T-helper 2 cell (primary cell): ENCODE results near the gene GTF2F2.

Experiments
- DNase-seq, 5 experiments: peaks; one replicate each; pipeline versions ENCODE4 v3.0.0 to v3.0.0-alpha.2; 2012 to 2022
- total RNA-seq, 2 donors: gene quantifications; one replicate each; lab custom pipeline; 2026; lab: John Stamatoyannopoulos, UW

GTF2F2 gene
- 28.7 to 30.6 reads per million in 2 donors for total RNA-seq

- DNase-seq, result peak; percentile 74 to 88 (median 81)
Observed at GRCh38 chr13:45119991-45120864, at the start of gene GTF2F2. Gene GTF2F2 (plus strand): TSS chr13:45120510. CDS start chr13:45120656, 146 bp downstream.

DNA sequence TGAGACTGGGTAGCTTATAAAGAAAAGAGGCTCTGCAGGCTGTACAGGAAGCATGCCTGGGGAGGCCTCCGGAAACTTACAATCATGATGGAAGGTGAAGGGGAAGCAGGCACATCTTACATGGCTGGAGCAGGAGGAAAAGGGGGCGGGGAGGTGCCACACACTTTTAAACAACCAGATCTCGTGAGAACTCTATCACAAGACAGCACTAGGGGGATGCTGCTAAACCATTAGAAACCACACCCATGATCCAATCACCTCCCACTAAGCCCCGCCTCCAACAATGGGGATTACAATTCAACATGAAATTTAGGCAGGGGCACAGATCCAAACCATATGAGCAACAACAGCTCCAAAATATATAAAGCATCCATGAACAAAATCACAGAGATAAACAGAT, 46.5 kb upstream of the GTF2F2 start:
- DNase-seq, result no peak

DNA sequence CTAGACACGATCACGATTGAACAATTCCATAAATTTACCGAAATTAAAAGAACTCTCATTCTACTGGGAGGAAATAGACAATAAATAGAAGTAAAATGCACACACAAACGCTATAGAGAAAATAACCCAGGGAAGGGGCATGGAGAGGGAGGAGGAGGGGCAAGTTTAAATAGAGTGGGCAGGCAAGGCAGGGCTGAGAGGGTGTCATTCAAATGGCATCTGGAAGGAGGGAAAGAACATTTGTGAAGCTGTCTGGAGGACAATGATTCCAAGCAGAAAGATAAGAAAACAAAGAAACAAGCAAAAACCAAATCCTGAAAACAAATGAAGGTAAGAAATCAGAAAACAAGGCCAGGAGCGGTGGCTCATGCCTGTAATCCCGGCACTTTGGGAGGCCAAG, 45.6 kb upstream of the GTF2F2 start:
- no peak for DNase-seq

GRCh38 chr13:45078003-45078402, 42.3 kb upstream of the GTF2F2 start:
- DNase-seq, result no peak

GRCh38 chr13:45082964-45083363, 37.3 kb upstream of the GTF2F2 start:
- no peak for DNase-seq

GRCh38 chr13:45084515-45084914, 35.8 kb upstream of the GTF2F2 start:
- no peak for DNase-seq

DNA sequence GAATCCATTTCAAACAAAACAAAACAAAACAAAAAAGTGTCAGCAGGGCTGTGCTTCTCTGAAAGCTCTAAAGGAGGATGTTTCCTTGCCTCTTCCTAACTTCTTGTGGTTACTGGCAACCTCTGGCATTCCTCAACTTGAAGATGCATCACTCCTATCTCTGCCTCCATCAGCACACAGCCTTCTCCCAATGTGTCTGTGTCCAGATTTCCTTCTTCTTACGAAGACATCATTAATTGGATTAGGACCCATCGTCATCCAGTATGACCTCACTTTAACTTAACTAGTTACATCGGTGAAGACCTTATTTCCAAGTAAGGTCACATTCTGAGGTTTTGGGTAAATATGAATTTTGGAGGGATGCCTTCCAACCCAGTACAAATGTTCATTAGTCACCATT, 33.8 kb upstream of the GTF2F2 start:
- DNase-seq, result no peak

DNA sequence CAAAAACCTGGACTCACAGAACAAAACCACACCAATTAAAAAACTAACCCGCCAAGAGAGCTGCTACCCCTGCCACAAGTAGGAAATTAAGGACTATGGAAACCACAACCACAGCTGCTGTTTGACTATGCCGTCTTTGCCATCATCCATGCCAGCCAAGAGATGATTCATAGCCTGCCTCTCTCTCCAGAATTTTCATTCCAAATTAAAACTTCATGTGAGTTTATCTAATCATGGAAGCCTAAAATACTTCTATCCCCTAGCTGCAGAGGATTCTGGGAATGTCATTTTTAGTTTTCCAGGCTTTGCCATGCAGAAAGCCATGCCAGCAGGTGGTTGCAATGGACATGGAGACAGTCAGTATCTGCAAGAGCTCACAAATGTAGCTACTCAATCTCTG, 27.6 kb upstream of the GTF2F2 start:
- DNase-seq, result peak in 1 of 5 experiments; percentile 9

DNA sequence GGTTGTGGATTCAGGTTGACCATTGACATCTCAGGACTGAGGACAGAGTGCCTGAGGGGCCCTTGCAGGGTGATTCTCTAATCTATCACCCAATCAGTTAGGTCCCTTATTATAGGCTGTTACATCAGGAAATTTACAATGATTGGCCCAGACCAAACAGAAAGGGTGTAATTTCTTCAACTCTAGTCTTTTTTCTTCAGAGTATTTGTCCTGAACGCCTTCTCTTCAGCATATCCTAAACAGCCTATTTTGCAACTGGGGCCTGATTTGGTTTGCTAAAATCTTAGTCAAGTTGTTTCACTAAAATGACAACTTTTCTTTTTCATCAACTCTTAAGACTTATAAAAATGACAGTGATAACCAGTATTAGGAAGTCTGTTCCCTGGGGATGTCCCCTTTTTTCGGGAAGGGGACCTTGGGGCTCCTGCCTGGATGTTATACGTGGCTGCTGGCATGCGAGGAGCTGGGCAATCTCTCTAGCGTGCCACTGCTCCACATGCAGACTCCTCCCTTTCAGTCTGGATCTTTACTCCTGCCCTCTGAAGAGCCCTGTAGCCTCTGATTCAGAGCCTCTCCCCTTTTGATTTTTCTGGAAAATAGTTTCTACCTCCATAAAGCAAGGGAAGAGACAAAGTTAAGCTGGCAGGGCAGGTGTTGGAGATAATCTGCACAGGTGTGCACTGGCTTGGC, 19.6 kb upstream of the GTF2F2 start:
- no peak for DNase-seq

GRCh38 chr13:45101327-45102018, 18.8 kb upstream of the GTF2F2 start:
- DNase-seq, result no peak

DNA sequence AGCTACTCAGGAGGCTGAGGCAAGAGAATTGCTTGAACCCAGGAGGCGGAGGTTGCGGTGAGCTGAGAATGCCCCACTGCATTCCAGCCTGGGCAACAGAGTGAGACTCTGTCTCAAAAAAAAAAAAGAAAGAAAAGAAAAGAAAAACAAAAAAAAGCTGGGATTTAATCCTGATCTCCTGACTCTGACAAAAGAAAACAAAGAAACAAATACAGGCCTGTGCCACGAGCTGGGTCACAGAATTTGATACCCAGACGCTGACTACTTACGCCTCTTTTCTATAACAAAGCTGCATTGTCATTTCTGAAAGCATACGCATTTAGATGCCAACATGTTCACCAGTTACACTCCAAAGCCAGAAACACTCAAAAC, 18.2 kb upstream of the GTF2F2 start:
- DNase-seq, result no peak

DNA sequence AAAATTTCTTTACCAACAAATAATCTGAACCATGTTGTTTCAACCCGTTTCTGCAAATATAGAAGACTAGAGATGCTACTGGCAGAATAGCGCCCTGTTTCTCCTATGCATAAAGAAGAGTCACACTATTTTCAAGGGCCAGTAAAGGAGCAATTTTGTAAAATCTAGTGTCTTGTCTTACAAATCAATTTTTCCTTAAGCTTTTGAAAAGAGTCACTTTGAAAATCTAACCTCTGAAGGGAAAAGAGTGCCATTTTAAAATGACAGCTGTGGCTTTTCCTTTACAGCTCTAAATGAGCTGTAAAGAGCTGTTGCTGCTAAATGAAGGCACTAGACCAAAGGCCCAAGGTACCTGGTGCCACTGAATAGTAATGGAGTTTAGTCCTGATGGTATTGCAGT, 16.9 kb upstream of the GTF2F2 start:
- DNase-seq, result no peak

- DNase-seq, result no peak
Observed at GRCh38 chr13:45104261-45104660, 16.0 kb upstream of the GTF2F2 start.

DNA sequence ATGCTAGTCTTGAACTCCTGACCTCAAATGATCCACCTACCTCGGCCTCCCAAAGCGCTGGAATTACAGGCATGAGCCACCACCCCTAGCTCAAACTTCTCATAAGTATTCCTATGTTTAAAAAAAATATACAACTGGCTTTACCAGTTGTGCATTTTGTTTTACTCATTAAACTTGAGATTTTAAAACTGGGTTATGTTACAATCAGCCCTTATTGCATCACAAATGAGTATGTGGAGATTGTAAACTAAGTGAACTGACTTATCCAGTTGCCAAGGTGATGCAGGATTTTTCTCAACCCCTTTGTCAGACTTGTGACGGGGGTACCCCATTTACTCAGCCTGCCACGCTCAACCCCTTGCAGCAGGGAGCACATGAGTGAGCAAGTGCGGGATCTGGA, 14.4 kb upstream of the GTF2F2 start:
- no peak for DNase-seq

GRCh38 chr13:45107539-45107938, 12.8 kb upstream of the GTF2F2 start:
- no peak for DNase-seq

GRCh38 chr13:45108716-45109101, 11.6 kb upstream of the GTF2F2 start:
- no peak for DNase-seq

DNA sequence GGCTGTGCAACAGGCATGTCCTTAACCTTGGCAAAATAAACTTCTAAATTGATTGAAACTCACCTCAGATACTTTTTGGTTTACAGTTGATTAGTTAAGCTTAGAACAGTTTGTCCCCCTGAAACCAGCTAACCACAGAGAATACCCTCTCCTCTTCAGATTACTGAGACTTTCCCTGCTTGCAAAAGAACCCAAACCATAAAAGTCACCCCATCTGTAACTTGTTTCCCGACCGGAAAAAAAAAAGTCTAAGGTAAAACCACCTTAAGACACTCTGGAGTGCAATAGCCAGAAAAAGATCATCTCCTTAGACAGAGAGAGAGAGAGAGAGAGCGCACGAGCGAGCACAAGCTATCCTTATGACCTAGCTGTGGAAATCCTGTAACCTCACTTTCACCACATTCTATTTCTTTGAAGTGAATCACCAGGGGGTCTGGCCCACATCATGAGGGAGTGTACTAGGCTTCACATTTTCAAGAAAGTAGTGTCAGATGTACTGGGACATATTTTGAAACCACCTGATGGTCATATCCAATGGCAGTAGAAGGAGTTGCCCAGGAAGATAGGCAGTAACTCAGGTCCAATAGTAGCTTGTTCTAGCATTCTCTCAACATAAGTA, 11.1 kb upstream of the GTF2F2 start:
- peak in 2 of 5 experiments; percentile 29 to 31 for DNase-seq

DNA sequence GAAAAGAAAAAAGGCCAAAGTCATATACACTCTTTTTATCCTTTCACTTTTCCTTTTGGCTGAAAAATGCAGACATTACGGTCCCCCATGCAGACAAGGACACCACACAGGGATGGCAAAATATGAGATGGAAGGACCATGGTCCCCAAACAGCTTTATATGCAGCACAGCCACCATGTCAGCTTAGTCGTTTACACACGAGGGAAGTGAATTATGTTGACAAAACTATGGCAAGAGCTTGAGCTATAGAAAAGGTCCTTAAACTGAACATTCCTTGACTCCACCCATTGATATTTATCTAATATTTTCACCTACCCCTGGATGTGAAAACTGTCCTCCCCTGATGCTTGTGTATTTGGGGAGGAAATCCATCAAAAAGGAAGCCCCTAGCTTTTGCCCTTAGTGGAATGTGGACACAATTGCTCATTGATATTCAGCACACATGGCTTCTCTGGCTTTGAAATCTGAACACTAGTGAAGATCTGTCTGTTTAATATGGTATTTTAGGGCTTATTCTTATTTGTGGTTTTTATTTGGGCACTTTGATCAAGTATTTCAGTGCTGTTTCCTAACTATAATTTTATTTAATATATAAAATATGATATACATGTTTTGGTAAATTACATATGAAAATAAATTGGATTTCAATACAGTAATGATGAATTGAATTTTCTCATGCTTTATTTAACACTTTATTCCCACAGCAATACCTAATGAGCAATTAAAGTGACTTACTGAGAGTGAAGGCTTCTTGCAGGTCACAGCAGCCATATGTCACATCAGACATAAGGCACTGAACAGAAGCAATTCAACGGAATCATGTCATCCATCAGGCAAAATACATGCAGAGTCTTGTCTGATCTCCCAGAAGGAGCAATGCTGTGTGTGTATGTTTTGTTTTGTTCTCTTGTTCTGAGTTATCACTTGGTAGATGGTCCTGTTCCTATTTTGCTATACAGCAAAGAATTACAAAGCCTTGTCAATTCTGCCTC, 6.8 kb upstream of the GTF2F2 start:
- no peak for DNase-seq

GRCh38 chr13:45119469-45119990, 780 bp upstream of the GTF2F2 start:
- peak; percentile 16 to 87 (median 64) for DNase-seq

DNA sequence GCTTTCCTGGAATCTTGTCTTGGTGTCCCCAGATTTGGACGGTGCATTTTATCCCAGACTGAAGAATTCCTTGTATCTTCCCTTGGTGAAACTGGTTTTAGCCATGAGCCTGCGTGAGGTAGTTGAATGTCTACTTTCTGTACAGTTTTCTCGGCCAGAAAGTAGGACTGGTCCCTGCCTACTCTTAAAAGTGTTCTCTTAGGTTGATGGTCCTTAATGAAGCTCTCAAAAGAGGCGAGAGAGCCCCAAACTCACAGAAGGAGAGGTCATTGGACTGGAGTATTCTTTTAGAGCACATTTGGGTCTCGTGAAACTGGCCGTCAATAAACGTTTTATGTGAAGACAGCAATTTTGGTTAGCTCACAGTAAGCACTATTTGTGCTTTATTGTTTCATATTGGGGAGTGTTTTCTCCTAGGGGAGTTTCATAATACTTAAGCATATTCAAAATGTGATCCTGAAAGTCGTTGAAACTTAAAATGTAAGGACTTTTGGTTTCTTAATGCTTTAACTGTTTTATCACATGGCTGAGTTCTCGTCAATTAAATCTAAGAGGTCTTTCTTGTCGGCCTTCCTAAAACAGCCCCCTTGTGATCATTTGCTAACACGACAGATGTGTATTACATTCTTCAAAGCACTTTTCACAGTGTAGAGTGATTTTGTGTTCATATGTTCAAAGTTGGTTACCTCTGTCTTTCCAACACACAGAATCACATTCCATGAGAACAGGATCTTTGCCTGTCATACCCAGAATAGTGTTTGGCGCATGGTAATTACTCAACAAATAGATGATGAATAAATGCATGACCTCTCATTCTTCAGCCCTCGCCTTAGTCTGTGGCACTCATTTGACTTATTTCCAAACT, 889 bp downstream of the GTF2F2 start:
- peak in 1 of 5 experiments; percentile 33 for DNase-seq
